Medulla oblongata (tissue), 1 donor: Measurements from ENCODE around the gene DHX35.
"Not testable (repeated sequence)": the region's sequence is repeated elsewhere in the genome, so short reads cannot be mapped to it uniquely, and the experiment has no call there.

ENCODE experiments used
- DNase-seq: peaks from one replicate; pipeline ENCODE4 v3.0.0-alpha.2; 2015; ENCODE audit errors: extremely low spot score

The DHX35 gene

DNA sequence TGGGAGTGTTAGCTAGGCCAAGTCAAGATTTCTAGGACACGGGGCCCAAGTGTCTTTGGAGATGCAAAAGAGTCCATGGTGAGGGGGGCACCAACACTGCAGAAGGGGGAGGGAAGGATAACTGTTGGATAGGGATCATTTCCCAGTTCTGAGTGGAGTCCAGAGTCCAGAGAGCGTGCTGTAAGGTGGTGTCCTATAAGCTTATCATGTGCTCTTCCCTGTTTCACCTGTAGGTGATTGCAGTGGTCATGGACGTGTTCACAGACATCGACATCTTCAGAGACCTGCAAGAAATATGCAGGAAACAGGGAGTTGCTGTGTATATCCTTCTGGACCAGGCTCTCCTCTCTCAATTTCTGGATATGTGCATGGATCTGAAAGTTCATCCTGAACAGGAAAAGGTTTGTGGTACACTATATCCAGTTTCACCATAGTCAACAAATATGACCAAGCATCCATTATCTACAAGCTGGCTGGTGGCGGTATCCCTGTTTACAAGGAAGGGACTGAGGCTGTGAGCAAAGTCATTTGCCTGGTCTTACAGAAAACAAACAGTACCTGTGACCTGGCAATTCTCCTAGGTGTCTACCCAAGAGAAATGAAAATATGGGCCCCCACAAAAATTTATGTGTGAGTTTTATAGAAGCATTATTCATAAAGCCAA, 20.3 kb upstream of the DHX35 start:
- DNase-seq, result no peak

GRCh38 chr20:38945012-38945411, 17.1 kb upstream of the DHX35 start:
- no peak for DNase-seq

GRCh38 chr20:38946836-38947235, 15.3 kb upstream of the DHX35 start:
- no peak for DNase-seq

GRCh38 chr20:38947931-38948362, 14.2 kb upstream of the DHX35 start:
- DNase-seq, result no peak

- DNase-seq, result no peak
These were observed 11.9 kb upstream of the DHX35 start for GRCh38 chr20:38950254-38950653.

DNA sequence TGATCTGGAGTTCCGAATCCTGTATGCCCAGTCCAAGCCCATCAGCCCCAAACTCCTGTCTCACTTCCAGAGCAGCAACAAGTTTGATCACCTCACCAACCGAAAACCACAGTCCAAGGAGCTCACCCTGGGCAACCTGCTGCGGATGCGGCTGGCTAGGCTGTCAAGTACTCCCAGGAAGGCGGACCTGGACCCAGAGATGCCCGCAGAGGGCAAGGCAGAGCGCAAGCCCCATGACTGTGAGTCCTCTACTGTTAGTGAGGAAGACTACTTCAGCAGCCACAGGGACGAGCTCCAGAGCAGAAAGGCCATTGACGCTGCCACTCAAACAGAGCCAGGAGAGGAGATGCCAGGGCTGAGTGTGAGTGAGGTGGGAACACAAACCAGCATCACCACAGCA, 10.5 kb upstream of the DHX35 start:
- no peak for DNase-seq

DNA sequence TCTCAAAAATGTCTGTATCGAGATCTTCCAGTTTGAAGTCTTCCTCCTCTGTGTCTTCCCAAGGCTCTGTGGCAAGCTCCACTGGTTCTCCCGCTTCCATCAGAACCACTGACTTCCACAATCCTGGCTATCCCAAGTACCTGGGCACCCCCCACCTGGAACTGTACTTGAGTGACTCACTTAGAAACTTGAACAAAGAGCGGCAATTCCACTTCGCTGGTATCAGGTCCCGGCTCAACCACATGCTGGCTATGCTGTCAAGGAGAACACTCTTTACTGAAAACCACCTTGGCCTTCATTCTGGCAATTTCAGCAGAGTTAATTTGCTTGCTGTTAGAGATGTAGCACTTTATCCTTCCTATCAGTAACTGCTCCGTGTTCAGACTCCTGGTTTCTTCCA, 10.0 kb upstream of the DHX35 start:
- DNase-seq, result no peak

- DNase-seq, result no peak
These were observed 8.4 kb upstream of the DHX35 start for GRCh38 chr20:38953630-38954340.

GRCh38 chr20:38957235-38957876, 4.8 kb upstream of the DHX35 start:
- DNase-seq, result no peak

- DNase-seq, result no peak
These were observed 4.1 kb upstream of the DHX35 start for GRCh38 chr20:38957915-38958485.

- DNase-seq, result not testable (repeated sequence)
These were observed 1.9 kb upstream of the DHX35 start for GRCh38 chr20:38960187-38960687.

DNA sequence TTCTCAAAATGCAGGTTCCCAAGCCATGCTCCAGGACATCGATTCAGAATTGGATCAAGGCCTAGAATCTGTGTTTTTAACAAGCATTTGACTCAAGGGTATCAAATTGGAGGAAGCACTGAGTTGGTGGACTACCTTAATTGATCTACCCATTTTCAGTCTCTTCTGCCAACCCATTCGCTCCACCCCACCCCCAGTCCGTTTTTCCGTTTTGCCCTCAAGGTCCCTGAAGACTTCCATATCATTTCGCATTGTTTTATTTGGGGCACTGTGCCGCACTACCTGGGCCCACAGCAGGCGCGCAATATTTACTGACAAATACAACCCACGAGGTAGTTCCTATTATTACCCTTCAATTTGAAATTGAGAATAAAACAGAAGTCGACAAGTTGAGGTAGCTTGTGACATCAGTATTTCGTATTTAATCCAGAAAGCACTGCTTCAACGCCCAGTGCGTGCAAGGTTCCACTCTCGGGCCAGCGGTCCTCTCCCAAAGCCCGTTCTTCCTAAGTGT, 557 bp upstream of the DHX35 start:
- no peak for DNase-seq

GRCh38 chr20:38962928-38963401, 821 bp downstream of the DHX35 start:
- peak; percentile 21 for DNase-seq

DNA sequence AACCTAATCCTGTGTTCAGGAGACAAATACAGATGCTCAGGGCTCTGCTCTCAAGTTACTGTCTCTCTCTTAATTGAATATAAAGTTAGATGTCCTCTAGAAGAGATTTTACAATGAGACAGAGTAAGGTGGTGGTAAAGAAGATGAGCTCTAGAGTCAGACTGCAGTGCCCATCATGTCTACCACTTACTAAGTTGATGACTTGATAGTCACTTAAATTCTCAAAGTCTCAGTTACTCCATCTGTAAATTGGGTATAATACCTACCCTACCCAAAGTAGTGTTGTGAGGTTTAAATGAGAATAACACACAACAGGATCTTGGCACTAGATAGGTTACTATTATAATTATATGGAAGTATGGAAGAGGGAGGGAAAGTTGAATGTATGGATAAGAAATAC, 1.6 kb downstream of the DHX35 start:
- DNase-seq, result no peak

GRCh38 chr20:38965264-38965663, 3.1 kb downstream of the DHX35 start:
- no peak for DNase-seq

DNA sequence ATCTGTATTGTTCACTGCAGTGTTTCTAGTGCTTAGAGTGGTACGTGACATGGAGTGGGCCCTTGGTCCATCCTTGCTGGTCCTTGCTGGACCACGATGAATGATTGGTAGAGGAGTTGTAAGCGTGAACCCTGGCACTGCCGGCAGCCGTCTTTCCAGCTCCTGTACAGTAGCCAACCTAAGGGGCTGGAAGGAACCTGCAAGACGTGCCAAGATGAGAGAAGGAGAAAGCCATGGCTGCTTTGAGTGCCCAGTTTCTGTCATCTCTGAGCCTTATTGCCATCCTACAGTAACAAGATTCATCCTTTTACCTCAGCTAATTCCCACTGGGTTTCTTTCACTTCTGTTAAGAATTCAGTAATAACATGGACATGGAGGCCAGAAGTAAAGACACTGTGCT, 5.9 kb downstream of the DHX35 start:
- DNase-seq, result no peak

GRCh38 chr20:38969708-38970107, 7.6 kb downstream of the DHX35 start:
- DNase-seq, result no peak

DNA sequence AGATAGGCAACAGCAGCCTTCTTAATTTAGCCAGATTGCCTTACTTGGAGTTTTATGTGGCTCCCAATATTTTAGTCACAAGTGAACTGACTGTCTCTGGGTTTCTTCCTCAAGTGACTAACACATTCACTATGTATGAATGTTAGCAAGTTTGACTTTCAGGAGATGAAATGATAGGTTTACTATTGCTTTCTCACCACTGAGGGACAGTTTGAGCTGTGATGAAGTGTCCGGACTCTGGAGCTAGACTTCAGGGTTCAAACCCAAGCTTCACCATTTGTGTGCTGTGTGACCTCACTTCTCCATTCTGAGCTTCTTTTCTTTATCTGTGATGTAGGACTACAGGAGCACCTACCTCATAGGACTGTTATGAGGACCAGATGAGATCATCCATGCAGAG, 8.2 kb downstream of the DHX35 start:
- no peak for DNase-seq

GRCh38 chr20:38973107-38973506, 11.0 kb downstream of the DHX35 start:
- no peak for DNase-seq

DNA sequence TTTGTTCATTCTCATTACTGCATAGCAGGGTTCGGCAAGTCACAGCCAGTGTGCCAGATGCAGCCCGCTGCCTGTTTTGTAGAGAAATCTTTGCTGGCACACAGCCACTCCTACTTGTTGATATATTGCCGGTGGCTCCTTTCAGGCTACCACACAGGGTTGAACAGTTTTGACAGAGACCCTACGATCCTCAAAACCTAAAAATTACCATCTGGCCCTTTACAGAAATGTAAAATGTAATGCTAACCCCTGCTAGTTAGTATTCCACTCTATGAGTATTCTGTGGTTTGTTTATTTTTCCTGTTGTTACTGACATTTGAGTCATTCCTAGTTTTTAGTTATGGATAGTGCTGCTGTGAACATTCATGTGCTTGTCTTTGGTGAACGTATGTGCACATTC, 11.5 kb downstream of the DHX35 start:
- DNase-seq, result peak; percentile 50

DNA sequence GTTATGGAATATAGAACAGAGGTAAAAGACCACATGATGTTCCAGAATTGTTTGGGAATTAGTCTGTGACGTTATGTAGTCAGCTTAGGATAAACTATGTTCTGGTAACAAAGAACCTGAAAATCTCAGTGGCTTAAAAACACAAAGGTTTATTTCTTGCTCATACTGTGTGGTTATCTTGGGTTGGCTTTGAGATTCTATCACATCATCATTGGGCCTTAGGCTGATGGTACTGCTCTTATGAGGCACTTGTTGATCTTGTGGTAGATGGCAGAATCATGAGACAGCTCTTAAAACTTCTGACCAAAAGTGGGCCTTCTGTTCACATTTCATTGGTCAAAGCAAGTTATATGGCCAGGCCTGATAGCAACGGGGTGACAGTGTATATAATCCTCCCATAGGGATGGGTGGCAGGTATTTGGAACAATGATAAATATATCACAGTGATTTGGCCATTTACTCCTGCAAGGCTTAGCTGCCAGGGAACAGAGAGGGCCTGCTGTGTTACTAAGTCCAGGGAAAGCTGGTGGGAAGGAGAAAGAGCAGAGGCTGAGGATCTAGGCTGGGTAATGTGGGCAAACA, 13.5 kb downstream of the DHX35 start:
- no peak for DNase-seq

DNA sequence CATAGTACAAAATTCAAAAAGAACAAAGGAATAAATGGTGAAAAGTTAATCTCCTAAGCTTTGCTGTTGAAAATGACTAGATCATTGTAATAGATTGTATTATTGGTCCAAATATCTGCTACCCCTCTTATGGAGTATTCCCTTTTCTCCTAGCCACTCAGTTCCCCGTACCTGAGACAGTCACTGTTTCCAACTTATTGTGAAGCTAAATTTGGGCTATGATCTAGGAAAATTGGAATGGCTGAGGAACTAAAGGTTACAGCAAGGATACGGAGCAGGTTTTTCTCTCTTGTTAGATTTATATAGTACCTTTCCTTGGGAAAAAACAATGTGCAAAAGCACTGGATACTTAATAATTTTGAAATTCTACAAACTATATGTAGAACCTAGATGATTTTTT, 17.3 kb downstream of the DHX35 start:
- no peak for DNase-seq
